Lower lobe of right lung (tissue), 2 donors: Measurements from ENCODE around the gene USP40. TPM values are rescaled to one million over a fixed set of nuclear protein-coding genes. Genes with fewer than 3 reads are reported as not detected.

Experiments used
- ATAC-seq, 2 donors: fragments of 200-7000 bp; cut with Tn5 transposase; one replicate each; pipeline ENCODE4 v1.9.1; 2020 to 2022; ENCODE audit warnings: mild to moderate bottlenecking in 2 of 2, moderate library complexity in 2 of 2
- DNase-seq: peaks from one replicate; pipeline ENCODE4 v3.0.0-alpha.2; 2020
- H3K27ac ChIP-seq: fragments of 200-600 bp; one replicate; pipeline ENCODE4 v1.8.0; 2022
- H3K27me3 ChIP-seq: fragments of 200-600 bp; one replicate; pipeline ENCODE4 v1.8.0; 2022; ENCODE audit warnings: low read depth
- H3K36me3 ChIP-seq: fragments of 200-600 bp; one replicate; pipeline ENCODE4 v1.8.0; 2022; ENCODE audit warnings: mild to moderate bottlenecking
- H3K4me1 ChIP-seq: fragments of 200-600 bp; one replicate; pipeline ENCODE4 v1.8.0; 2022
- H3K4me3 ChIP-seq: fragments of 200-600 bp; one replicate; pipeline ENCODE4 v1.8.0; 2022; ENCODE audit warnings: mild to moderate bottlenecking
- H3K9me3 ChIP-seq: fragments of 200-600 bp; one replicate; pipeline ENCODE4 v1.8.0; 2022
- CTCF ChIP-seq: fragments of 200-600 bp; IDR thresholded peaks from one replicate; pipeline ENCODE4 v1.8.0; 2022; ENCODE audit warnings: antibody characterized with exemption, mild to moderate bottlenecking
- intact Hi-C: fragments of 100-400 bp; cut with DNase I; formaldehyde crosslinking; loops from one replicate; pipeline ENCODE4 v1.11.0; 2022
- total RNA-seq: library from RNA; stranded (reverse); fragmentation: NEBNext Ultra II Directional; extraction: Animal tissue kit (Norgen Biotek cat#: 25700); gene quantifications from one replicate; pipeline ENCODE4 v1.2.1, GENCODE V29; 2021
- donor health status: DM: no; HTN: yes; CAD: no; lungs with severe emphysema.

Gene USP40
- total RNA-seq, 1 donor from 2014 or later: 45.4 TPM

- ATAC-seq (no peak), DNase-seq (peak; percentile 23)
- Histone ChIP-seq H3K9me3 (no peaks in the 10 kb centered on the region), H3K4me1 (no peaks in the 10 kb centered on the region), H3K36me3 (peaks cover 100% of the 10 kb centered on the region), H3K27me3 (no peaks in the 10 kb centered on the region), H3K27ac (no peak overlapping the region), H3K4me3 (no peak overlapping the region)
- intact Hi-C loops: no loop called here
- no peak for TF ChIP-seq CTCF
Measured at GRCh38 chr2:233455491-233455890, 111.1 kb downstream of the USP40 start.

- Histone ChIP-seq H3K27me3 (no peaks in the 10 kb centered on the region), H3K4me1 (no peaks in the 10 kb centered on the region), H3K9me3 (no peaks in the 10 kb centered on the region), H3K27ac (no peak overlapping the region), H3K4me3 (no peak overlapping the region), H3K36me3 (peaks cover 100% of the 10 kb centered on the region)
- ATAC-seq (no peak), DNase-seq (peak; percentile 17)
- no peak for TF ChIP-seq CTCF
- intact Hi-C loops: no loop called here
Measured at GRCh38 chr2:233455006-233455405, 111.6 kb downstream of the USP40 start.

GRCh38 chr2:233453916-233454315 is 112.7 kb downstream of the USP40 start:
- H3K27me3 ChIP-seq: no peaks in the 10 kb centered on the region
- ATAC-seq: no peak
- H3K9me3 ChIP-seq: no peaks in the 10 kb centered on the region
- intact Hi-C loops: no loop called here
- H3K27ac ChIP-seq: no peak overlapping the region
- no peak overlapping the region for H3K4me3 ChIP-seq
- no peak for TF ChIP-seq CTCF
- no peaks in the 10 kb centered on the region for H3K4me1 ChIP-seq
- peaks cover 100% of the 10 kb centered on the region for H3K36me3 ChIP-seq
- no peak for DNase-seq

- peak; percentile 24 for DNase-seq
- no peak overlapping the region for H3K4me3 ChIP-seq
- H3K27ac ChIP-seq: peak overlapping the region; percentile 18
- ATAC-seq: no peak
- TF ChIP-seq CTCF: no peak
- H3K9me3 ChIP-seq: no peaks in the 10 kb centered on the region
- peaks cover 100% of the 10 kb centered on the region for H3K36me3 ChIP-seq
- no peaks in the 10 kb centered on the region for H3K4me1 ChIP-seq
- intact Hi-C loops: no loop called here
- H3K27me3 ChIP-seq: no peaks in the 10 kb centered on the region
Measured at GRCh38 chr2:233453111-233453915, 113.3 kb downstream of the USP40 start.

GRCh38 chr2:233451950-233452349 is 114.6 kb downstream of the USP40 start:
- TF ChIP-seq CTCF: no peak
- Histone ChIP-seq H3K9me3 (no peaks in the 10 kb centered on the region), H3K4me1 (no peaks in the 10 kb centered on the region), H3K27ac (no peak overlapping the region), H3K4me3 (no peak overlapping the region), H3K36me3 (peaks cover 100% of the 10 kb centered on the region), H3K27me3 (no peaks in the 10 kb centered on the region)
- intact Hi-C loops: no loop called here
- ATAC-seq: no peak
- peak; percentile 14 for DNase-seq
